NT2/D1 (cell line): ENCODE measurements around the gene SORCS1.

Experiments
- YY1 ChIP-seq: IDR thresholded peaks from 2 replicates; pipeline ENCODE4 v1.6.1; 2011; ENCODE audit not compliant: insufficient read length, insufficient read depth
- ZNF274 ChIP-seq: IDR thresholded peaks from 2 replicates; pipeline ENCODE4 v1.6.1; 2011; ENCODE audit warnings: mild to moderate bottlenecking, low read depth, low read length

- TF ChIP-seq ZNF274: no peak
- TF ChIP-seq YY1: no peak
Observed at GRCh38 chr10:106955133-106955532, 209.4 kb downstream of the SORCS1 start.
